SU-DHL-6 (cell line): Measurements from ENCODE around the gene UBE2E2.

Experiments used
- H2AFZ ChIP-seq: fragments of 200-600 bp; sonication (generic); 2 replicates; pipeline ENCODE4 v1.6.1; 2014; ENCODE audit warnings: low read depth, mild to moderate bottlenecking, moderate library complexity, mixed read lengths, antibody characterized with exemption, low read length; ENCODE audit not compliant: severe bottlenecking
- H3F3A ChIP-seq: fragments of 200-600 bp; shearing (Covaris generic); 2 replicates; pipeline ENCODE4 v1.6.0; 2016; ENCODE audit warnings: antibody characterized with exemption, mild to moderate bottlenecking; ENCODE audit not compliant: insufficient read depth
- H3K27ac ChIP-seq: fragments of 200-600 bp; sonication (generic); 2 replicates; pipeline ENCODE4 v1.5.1; 2016; ENCODE audit warnings: low read depth, mild to moderate bottlenecking, low read length, moderate library complexity, mixed read lengths
- H3K27me3 ChIP-seq: fragments of 200-600 bp; sonication (generic), shearing (Covaris generic); 2 replicates; pipeline ENCODE4 v1.6.0; 2014; ENCODE audit warnings: mild to moderate bottlenecking, low read length
- H3K36me3 ChIP-seq: fragments of 200-600 bp; sonication (generic); 2 replicates; pipeline ENCODE4 v1.6.1; 2014; ENCODE audit warnings: mild to moderate bottlenecking, low read length, mixed read lengths
- H3K4me2 ChIP-seq: fragments of 300-600, 200-600 bp; shearing (Covaris generic), sonication (generic); 2 replicates; pipeline ENCODE4 v1.6.0; 2014; ENCODE audit warnings: low read length, low read depth, mild to moderate bottlenecking; ENCODE audit not compliant: poor library complexity, severe bottlenecking
- H3K4me3 ChIP-seq: fragments of 200-600 bp; sonication (generic); 2 replicates; pipeline ENCODE4 v1.5.1; 2014; ENCODE audit warnings: antibody characterized with exemption, low read length, mild to moderate bottlenecking, mixed read lengths; ENCODE audit not compliant: insufficient read depth, poor library complexity, severe bottlenecking
- H3K79me2 ChIP-seq: fragments of 200-600 bp; sonication (generic); 2 replicates; pipeline ENCODE4 v1.6.1; 2014; ENCODE audit warnings: mild to moderate bottlenecking, low read length, moderate library complexity; ENCODE audit not compliant: insufficient read depth
- H3K9ac ChIP-seq: fragments of 200-600 bp; sonication (generic); 2 replicates; pipeline ENCODE4 v1.7.0; 2014; ENCODE audit warnings: mild to moderate bottlenecking, low read length
- H3K9me2 ChIP-seq: fragments of 200-600 bp; sonication (generic); replicated peaks from 2 replicates; pipeline ENCODE4 v1.6.1; 2014; ENCODE audit warnings: low read length; ENCODE audit not compliant: insufficient read depth
- H3K9me3 ChIP-seq: fragments of 200-600 bp; sonication (generic); 2 replicates; pipeline ENCODE4 v1.6.1; 2014; ENCODE audit warnings: low read length, mixed read lengths; ENCODE audit not compliant: insufficient read depth
- H4K20me1 ChIP-seq: fragments of 200-600 bp; sonication (generic); 2 replicates; pipeline ENCODE4 v1.6.1; 2014; ENCODE audit warnings: low read depth, mild to moderate bottlenecking, antibody characterized with exemption, low read length, moderate library complexity, mixed read lengths
- CTCF ChIP-seq: fragments of 200-600 bp; sonication (generic); IDR thresholded peaks from one replicate; pipeline ENCODE4 v1.5.1; 2017; ENCODE audit warnings: antibody characterized with exemption, mild to moderate bottlenecking, low read length, moderate library complexity; ENCODE audit not compliant: insufficient read depth, poor library complexity, severe bottlenecking
- EZH2phosphoT487 ChIP-seq: fragments of 200-600 bp; sonication (generic), shearing (Covaris generic); conservative IDR thresholded peaks from 2 replicates; pipeline ENCODE4 v1.6.1; 2018; ENCODE audit warnings: mild to moderate bottlenecking, antibody characterized with exemption, low read length, moderate library complexity, mixed read lengths

UBE2E2 gene

GRCh38 chr3:23576379-23576959 lies 373.3 kb downstream of the UBE2E2 start:
- Histone ChIP-seq H3K27me3 (no peaks in the 10 kb centered on the region), H3K9me2 (no peaks in the 10 kb centered on the region), H2AFZ (no peak overlapping the region), H3K36me3 (no peaks in the 10 kb centered on the region), H3K27ac (no peak overlapping the region), H4K20me1 (no peaks in the 10 kb centered on the region), H3K79me2 (no peaks in the 10 kb centered on the region), H3F3A (no peaks in the 10 kb centered on the region), H3K4me2 (no peak overlapping the region), H3K9ac (no peak overlapping the region), H3K4me3 (no peak overlapping the region), H3K9me3 (no peaks in the 10 kb centered on the region)
- TF ChIP-seq EZH2phosphoT487: no peak
- no peak for TF ChIP-seq CTCF

GRCh38 chr3:23580096-23580713 lies 377.1 kb downstream of the UBE2E2 start:
- no peaks in the 10 kb centered on the region for H3K27me3 ChIP-seq
- H3K36me3 ChIP-seq: no peaks in the 10 kb centered on the region
- no peak overlapping the region for H3K9ac ChIP-seq
- TF ChIP-seq EZH2phosphoT487: no peak
- TF ChIP-seq CTCF: no peak
- H2AFZ ChIP-seq: no peak overlapping the region
- H3K27ac ChIP-seq: no peak overlapping the region
- no peaks in the 10 kb centered on the region for H3F3A ChIP-seq
- no peak overlapping the region for H3K4me2 ChIP-seq
- H3K9me2 ChIP-seq: no peaks in the 10 kb centered on the region
- no peak overlapping the region for H3K4me3 ChIP-seq
- H3K79me2 ChIP-seq: no peaks in the 10 kb centered on the region
- H3K9me3 ChIP-seq: no peaks in the 10 kb centered on the region
- H4K20me1 ChIP-seq: no peaks in the 10 kb centered on the region

DNA sequence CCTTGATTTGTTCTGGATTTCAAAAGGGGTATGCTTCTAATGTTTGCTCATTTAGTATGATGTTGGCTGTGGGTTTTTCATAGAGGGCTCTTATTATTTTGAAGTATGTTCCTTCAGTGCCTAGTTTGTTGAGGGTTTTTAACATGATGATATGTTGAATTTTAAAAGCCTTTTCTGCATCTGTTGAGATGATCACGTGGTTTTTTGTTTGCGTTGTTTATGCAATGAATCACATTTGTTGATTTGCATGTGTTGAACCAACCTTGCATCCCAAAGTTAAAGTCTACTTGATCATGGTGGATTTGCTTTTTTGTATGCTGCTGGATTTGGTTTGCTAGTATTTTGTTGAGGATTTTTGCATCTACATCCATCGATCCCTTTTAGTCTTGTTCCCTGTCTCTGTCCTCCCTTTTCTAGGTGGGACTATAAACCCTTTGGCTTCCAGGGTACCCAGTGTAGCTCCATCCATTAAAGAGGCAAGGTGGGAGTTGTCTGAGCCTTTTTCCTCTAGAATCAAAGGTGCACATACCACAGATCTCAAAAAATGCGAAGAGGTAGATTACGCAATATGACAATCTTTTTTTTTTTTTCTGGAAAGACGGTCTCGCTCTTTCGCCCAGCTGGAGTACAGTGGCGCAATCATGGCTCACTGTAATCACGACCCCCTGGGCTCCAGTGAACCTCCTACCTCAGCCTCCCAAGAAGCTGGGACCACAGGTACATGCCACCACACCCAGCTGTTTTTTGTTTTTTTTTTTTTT lies 381.0 kb downstream of the UBE2E2 start:
- no peak for TF ChIP-seq CTCF
- no peak for TF ChIP-seq EZH2phosphoT487
- H3K79me2 ChIP-seq: no peaks in the 10 kb centered on the region
- H4K20me1 ChIP-seq: no peaks in the 10 kb centered on the region
- no peaks in the 10 kb centered on the region for H3K27me3 ChIP-seq
- H2AFZ ChIP-seq: no peak overlapping the region
- H3K9me2 ChIP-seq: no peaks in the 10 kb centered on the region
- no peak overlapping the region for H3K9ac ChIP-seq
- no peaks in the 10 kb centered on the region for H3K9me3 ChIP-seq
- no peak overlapping the region for H3K27ac ChIP-seq
- H3K36me3 ChIP-seq: no peaks in the 10 kb centered on the region
- H3K4me2 ChIP-seq: no peak overlapping the region
- no peak overlapping the region for H3K4me3 ChIP-seq
- H3F3A ChIP-seq: no peaks in the 10 kb centered on the region
